ENCODE data around the gene MIER2. TPM values are rescaled to one million over a fixed set of nuclear protein-coding genes. Genes with fewer than 3 reads are reported as not detected.

The MIER2 gene
- total RNA-seq, 1 donor from 2014 or later: 44.1 TPM

DNA sequence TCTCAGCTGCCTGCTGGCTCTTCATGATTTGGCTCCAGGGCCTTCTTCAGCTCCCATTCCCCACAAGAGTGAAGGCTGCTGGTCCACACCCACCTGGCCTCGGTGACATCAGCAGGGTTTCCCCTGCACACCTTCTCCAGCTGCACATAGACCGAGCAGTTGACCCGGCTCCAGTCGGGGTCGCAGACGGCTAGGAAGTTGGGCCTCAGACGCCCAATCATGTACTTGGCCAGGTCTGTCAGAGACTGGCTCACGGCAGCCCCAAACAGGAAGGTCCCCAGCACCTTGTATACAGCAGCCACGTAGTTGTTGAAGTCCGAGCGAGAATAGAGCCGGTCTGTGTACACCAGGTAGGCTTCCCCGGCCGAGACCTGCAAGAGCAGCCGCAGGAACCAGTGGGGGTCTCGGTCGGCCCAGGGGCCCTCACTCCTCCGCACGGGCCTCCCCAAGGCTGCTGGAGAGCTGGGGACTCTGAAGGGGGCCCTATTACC, 57.2 kb downstream of the MIER2 start:
- no peak for DNase-seq (ENCODE audit: low spot score)
- TF ChIP-seq, protein P1, sequence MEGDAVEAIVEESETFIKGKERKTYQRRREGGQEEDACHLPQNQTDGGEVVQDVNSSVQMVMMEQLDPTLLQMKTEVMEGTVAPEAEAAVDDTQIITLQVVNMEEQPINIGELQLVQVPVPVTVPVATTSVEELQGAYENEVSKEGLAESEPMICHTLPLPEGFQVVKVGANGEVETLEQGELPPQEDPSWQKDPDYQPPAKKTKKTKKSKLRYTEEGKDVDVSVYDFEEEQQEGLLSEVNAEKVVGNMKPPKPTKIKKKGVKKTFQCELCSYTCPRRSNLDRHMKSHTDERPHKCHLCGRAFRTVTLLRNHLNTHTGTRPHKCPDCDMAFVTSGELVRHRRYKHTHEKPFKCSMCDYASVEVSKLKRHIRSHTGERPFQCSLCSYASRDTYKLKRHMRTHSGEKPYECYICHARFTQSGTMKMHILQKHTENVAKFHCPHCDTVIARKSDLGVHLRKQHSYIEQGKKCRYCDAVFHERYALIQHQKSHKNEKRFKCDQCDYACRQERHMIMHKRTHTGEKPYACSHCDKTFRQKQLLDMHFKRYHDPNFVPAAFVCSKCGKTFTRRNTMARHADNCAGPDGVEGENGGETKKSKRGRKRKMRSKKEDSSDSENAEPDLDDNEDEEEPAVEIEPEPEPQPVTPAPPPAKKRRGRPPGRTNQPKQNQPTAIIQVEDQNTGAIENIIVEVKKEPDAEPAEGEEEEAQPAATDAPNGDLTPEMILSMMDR (IDR thresholded peaks at IDR 0.05; ENCODE audit: unreplicated experiment): no peak
- peaks cover 5% of the 10 kb centered on the region for H3K4me1 Mint-ChIP-seq (ENCODE audit: unreplicated experiment)
- H3K27ac Mint-ChIP-seq (ENCODE audit: unreplicated experiment): no peak overlapping the region
- H3K27me3 Mint-ChIP-seq (ENCODE audit: unreplicated experiment): peaks cover 11% of the 10 kb centered on the region
- H3K36me3 Mint-ChIP-seq (ENCODE audit: low read depth, unreplicated experiment): no peaks in the 10 kb centered on the region
- no peaks in the 10 kb centered on the region for H3K9me3 Mint-ChIP-seq (ENCODE audit: unreplicated experiment)
- H3K4me3 Mint-ChIP-seq (ENCODE audit: unreplicated experiment): no peak overlapping the region

DNA sequence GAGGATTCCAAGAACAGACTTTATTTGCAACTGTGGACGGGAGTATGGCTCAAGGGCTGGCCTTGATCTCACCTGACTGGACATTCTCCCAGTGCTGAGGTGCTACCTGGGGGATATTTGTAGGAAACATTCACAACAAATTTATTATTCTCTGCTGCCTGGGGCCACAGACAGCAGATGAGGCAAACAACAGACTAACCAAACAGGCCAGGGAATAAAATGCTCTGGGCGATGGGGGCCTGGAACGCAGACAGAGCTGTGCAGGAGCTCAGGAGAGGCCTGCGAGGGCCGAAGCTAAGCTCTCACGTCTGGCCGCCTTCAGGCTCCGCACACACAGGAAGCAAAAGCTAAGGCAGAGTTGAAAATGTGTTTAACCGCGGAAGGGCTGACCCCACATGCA, 61.2 kb downstream of the MIER2 start:
- DNase-seq (ENCODE audit: low spot score): no peak
- H3K27ac Mint-ChIP-seq (ENCODE audit: unreplicated experiment): no peak overlapping the region
- peaks cover 3% of the 10 kb centered on the region for H3K27me3 Mint-ChIP-seq (ENCODE audit: unreplicated experiment)
- no peaks in the 10 kb centered on the region for H3K4me1 Mint-ChIP-seq (ENCODE audit: unreplicated experiment)
- no peak overlapping the region for H3K4me3 Mint-ChIP-seq (ENCODE audit: unreplicated experiment)
- no peaks in the 10 kb centered on the region for H3K9me3 Mint-ChIP-seq (ENCODE audit: unreplicated experiment)
- TF ChIP-seq, protein P1 (IDR thresholded peaks at IDR 0.05; ENCODE audit: unreplicated experiment): no peak
- no peaks in the 10 kb centered on the region for H3K36me3 Mint-ChIP-seq (ENCODE audit: low read depth, unreplicated experiment)

DNA sequence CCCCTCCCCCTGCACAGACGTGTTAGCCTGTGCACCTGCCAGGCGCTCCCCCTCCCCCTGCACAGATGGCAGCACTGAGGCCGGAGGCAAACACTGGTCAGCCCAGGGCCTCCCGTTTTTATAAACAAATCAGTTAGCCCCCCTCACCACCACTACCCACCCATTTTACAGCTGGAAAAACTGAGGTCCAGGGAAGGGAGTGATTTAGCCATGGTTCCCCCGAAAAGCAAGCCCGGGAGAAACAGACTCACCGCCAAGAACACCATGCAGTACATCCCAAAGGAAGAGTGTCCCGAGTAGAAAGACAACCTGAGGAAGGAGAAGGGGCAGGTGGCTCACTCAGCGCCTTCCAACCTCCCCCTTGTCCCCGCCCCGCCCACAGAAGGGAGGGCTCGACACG, 62.1 kb downstream of the MIER2 start:
- DNase-seq (ENCODE audit: low spot score): no peak
- TF ChIP-seq, protein P1 (IDR thresholded peaks at IDR 0.05; ENCODE audit: unreplicated experiment): no peak
- no peaks in the 10 kb centered on the region for H3K4me1 Mint-ChIP-seq (ENCODE audit: unreplicated experiment)
- H3K9me3 Mint-ChIP-seq (ENCODE audit: unreplicated experiment): no peaks in the 10 kb centered on the region
- no peaks in the 10 kb centered on the region for H3K36me3 Mint-ChIP-seq (ENCODE audit: low read depth, unreplicated experiment)
- no peak overlapping the region for H3K27ac Mint-ChIP-seq (ENCODE audit: unreplicated experiment)
- H3K4me3 Mint-ChIP-seq (ENCODE audit: unreplicated experiment): no peak overlapping the region
- peaks cover 3% of the 10 kb centered on the region for H3K27me3 Mint-ChIP-seq (ENCODE audit: unreplicated experiment)

DNA sequence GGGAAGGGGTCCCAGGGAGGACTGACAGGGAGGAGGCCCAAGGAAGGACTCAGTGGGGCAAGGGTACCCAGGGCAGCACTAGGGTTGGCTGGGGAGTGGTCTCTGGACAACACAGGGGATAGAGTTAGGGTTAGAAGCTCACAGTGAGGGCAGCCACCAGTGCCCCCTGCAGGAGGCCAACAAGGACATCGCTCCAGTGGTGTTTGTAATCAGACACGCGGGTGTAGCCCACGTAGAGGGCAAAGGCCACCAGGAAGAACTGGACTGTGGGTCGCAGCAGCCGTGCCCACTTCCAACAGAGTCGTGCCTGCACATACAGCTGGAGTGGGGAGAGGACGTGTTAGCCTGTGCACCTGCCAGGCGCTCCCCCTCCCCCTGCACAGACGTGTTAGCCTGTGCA, 62.6 kb downstream of the MIER2 start:
- no peaks in the 10 kb centered on the region for H3K36me3 Mint-ChIP-seq (ENCODE audit: low read depth, unreplicated experiment)

DNA sequence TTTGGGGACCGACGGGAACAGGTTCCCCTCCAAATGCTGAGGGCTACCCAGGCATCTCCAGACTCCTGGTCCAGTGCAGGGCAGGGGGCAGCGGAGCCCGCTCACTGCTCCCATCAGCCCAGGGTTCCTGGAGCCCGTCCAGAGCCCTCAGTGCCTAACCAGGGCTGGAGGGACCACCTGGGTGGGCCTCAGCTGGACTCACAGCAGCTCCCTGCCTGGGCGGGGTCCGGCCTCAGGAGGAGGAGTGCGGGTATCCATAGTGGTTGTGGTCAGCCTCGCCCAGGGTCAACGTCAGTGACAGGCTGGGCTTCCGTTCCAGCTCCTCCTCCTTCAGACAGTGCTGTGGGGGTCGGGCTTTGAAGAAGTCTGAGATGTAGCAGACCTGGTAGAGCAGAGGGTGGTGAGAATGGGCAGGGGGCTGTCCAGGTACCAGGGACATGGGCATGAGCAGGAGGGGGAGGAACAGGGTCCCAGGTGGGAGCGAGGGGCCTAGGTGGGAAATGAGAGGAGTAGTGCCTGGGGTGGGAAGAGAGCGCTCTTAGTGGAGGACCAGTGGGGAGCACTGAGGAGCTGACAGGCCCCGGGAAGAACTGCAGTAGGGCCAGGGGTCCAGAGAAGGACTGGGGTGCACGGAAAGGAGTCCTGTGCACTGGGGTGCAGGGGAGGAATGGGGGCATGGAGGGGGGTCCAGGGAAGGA, 63.3 kb downstream of the MIER2 start:
- Mint-ChIP-seq H3K27me3 (ENCODE audit: unreplicated experiment) (peaks cover 1% of the 10 kb centered on the region), H3K27ac (ENCODE audit: unreplicated experiment) (no peak overlapping the region), H3K9me3 (ENCODE audit: unreplicated experiment) (no peaks in the 10 kb centered on the region), H3K4me1 (ENCODE audit: unreplicated experiment) (no peaks in the 10 kb centered on the region), H3K4me3 (ENCODE audit: unreplicated experiment) (no peak overlapping the region), H3K36me3 (ENCODE audit: low read depth, unreplicated experiment) (no peaks in the 10 kb centered on the region)
- TF ChIP-seq, protein P1 (IDR thresholded peaks at IDR 0.05; ENCODE audit: unreplicated experiment): no peak
- no peak for DNase-seq (ENCODE audit: low spot score)

More for the DNA sequence above, 62.6 kb downstream of the MIER2 start:
- Mint-ChIP-seq H3K4me3 (ENCODE audit: unreplicated experiment) (no peak overlapping the region), H3K4me1 (ENCODE audit: unreplicated experiment) (no peaks in the 10 kb centered on the region), H3K27ac (ENCODE audit: unreplicated experiment) (no peak overlapping the region), H3K9me3 (ENCODE audit: unreplicated experiment) (no peaks in the 10 kb centered on the region), H3K27me3 (ENCODE audit: unreplicated experiment) (peaks cover 1% of the 10 kb centered on the region)
- TF ChIP-seq, protein P1 (IDR thresholded peaks at IDR 0.05; ENCODE audit: unreplicated experiment): no peak
- no peak for DNase-seq (ENCODE audit: low spot score)

Data from endothelial cell (in vitro differentiated cells).